ENCODE results near the gene ERICH6B.

The ERICH6B gene

DNA sequence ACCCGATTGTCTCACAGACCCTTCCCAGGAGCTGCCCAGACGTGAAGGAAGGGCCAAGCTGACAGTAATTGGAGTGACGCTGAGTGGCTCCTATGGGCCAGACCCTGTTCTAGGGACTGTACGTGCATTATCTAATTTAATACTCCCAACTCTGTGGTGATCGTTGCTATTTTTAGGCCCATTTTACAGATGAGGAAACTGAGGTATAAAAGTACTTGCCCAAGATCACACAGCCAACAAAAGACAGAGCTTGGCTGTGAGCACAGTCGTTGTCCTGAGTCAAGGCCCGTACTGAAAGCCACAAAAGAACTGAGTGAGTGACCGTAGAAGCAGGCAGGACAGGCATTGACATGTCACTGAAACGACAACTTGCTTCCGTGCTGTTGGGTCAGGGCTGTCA, 74.7 kb downstream of the ERICH6B start (continued):
- TF ChIP-seq, protein P1, sequence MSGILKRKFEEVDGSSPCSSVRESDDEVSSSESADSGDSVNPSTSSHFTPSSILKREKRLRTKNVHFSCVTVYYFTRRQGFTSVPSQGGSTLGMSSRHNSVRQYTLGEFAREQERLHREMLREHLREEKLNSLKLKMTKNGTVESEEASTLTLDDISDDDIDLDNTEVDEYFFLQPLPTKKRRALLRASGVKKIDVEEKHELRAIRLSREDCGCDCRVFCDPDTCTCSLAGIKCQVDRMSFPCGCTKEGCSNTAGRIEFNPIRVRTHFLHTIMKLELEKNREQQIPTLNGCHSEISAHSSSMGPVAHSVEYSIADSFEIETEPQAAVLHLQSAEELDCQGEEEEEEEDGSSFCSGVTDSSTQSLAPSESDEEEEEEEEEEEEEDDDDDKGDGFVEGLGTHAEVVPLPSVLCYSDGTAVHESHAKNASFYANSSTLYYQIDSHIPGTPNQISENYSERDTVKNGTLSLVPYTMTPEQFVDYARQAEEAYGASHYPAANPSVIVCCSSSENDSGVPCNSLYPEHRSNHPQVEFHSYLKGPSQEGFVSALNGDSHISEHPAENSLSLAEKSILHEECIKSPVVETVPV (CRISPR knock-in tag; IDR thresholded peaks at IDR 0.05), result no peak
- TF ChIP-seq ZC3H10 (CRISPR knock-in tag; IDR thresholded peaks at IDR 0.05) (no peak), ZFP3 (CRISPR knock-in tag; IDR thresholded peaks at IDR 0.05) (no peak)

DNA sequence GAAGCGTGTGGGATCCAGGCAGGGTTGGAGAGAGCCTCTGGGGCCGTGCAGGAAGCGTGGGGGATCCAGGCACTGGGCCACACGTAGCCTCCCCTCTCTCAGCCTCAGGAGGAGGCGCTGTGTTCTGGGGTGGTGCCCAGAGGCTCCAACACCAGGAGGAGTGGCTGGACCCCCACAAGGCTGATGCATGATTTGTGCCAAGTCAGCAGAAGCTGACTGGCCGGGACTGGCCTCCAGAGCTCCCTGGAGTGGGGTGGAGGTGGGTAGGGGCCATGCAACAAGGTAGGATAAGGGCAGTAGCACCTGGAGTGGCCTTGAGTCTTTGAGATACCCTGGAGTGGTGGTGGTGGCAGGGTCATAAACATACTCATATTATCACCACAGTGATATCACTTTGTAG, 75.3 kb downstream of the ERICH6B start:
- no peak for TF ChIP-seq ESRRG (CRISPR knock-in tag; IDR thresholded peaks at IDR 0.05)
- TF ChIP-seq ZC3H10 (CRISPR knock-in tag; IDR thresholded peaks at IDR 0.05), result no peak
- TF ChIP-seq, protein P2, sequence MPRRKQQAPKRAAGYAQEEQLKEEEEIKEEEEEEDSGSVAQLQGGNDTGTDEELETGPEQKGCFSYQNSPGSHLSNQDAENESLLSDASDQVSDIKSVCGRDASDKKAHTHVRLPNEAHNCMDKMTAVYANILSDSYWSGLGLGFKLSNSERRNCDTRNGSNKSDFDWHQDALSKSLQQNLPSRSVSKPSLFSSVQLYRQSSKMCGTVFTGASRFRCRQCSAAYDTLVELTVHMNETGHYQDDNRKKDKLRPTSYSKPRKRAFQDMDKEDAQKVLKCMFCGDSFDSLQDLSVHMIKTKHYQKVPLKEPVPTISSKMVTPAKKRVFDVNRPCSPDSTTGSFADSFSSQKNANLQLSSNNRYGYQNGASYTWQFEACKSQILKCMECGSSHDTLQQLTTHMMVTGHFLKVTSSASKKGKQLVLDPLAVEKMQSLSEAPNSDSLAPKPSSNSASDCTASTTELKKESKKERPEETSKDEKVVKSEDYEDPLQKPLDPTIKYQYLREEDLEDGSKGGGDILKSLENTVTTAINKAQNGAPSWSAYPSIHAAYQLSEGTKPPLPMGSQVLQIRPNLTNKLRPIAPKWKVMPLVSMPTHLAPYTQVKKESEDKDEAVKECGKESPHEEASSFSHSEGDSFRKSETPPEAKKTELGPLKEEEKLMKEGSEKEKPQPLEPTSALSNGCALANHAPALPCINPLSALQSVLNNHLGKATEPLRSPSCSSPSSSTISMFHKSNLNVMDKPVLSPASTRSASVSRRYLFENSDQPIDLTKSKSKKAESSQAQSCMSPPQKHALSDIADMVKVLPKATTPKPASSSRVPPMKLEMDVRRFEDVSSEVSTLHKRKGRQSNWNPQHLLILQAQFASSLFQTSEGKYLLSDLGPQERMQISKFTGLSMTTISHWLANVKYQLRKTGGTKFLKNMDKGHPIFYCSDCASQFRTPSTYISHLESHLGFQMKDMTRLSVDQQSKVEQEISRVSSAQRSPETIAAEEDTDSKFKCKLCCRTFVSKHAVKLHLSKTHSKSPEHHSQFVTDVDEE (CRISPR knock-in tag; IDR thresholded peaks at IDR 0.05), result no peak
- TF ChIP-seq ZFP30 (CRISPR knock-in tag; IDR thresholded peaks at IDR 0.05), result no peak
- no peak for TF ChIP-seq ZFP3 (CRISPR knock-in tag; IDR thresholded peaks at IDR 0.05)
- no peak for TF ChIP-seq ZNF8 (CRISPR knock-in tag; IDR thresholded peaks at IDR 0.05)
- TF ChIP-seq CSDC2 (CRISPR knock-in tag; IDR thresholded peaks at IDR 0.05), result no peak
- TF ChIP-seq, protein P3, sequence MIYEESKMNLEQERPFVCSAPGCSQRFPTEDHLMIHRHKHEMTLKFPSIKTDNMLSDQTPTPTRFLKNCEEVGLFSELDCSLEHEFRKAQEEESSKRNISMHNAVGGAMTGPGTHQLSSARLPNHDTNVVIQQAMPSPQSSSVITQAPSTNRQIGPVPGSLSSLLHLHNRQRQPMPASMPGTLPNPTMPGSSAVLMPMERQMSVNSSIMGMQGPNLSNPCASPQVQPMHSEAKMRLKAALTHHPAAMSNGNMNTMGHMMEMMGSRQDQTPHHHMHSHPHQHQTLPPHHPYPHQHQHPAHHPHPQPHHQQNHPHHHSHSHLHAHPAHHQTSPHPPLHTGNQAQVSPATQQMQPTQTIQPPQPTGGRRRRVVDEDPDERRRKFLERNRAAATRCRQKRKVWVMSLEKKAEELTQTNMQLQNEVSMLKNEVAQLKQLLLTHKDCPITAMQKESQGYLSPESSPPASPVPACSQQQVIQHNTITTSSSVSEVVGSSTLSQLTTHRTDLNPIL (CRISPR knock-in tag; IDR thresholded peaks at IDR 0.05; ENCODE audit: low read depth), result no peak
- no peak for TF ChIP-seq OSR1 (CRISPR knock-in tag; IDR thresholded peaks at IDR 0.05)
- no peak for TF ChIP-seq ISL1 (CRISPR knock-in tag; IDR thresholded peaks at IDR 0.05)
- TF ChIP-seq, protein P4, sequence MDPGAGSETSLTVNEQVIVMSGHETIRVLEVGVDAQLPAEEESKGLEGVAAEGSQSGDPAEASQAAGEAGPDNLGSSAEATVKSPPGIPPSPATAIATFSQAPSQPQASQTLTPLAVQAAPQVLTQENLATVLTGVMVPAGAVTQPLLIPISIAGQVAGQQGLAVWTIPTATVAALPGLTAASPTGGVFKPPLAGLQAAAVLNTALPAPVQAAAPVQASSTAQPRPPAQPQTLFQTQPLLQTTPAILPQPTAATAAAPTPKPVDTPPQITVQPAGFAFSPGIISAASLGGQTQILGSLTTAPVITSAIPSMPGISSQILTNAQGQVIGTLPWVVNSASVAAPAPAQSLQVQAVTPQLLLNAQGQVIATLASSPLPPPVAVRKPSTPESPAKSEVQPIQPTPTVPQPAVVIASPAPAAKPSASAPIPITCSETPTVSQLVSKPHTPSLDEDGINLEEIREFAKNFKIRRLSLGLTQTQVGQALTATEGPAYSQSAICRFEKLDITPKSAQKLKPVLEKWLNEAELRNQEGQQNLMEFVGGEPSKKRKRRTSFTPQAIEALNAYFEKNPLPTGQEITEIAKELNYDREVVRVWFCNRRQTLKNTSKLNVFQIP (CRISPR knock-in tag; IDR thresholded peaks at IDR 0.05; ENCODE audit: borderline replicate concordance, low read depth), result no peak
- TF ChIP-seq, protein P1 (CRISPR knock-in tag; IDR thresholded peaks at IDR 0.05), result no peak
- no peak for TF ChIP-seq TOX (CRISPR knock-in tag; IDR thresholded peaks at IDR 0.05; ENCODE audit: borderline replicate concordance)
- TF ChIP-seq, protein P5, sequence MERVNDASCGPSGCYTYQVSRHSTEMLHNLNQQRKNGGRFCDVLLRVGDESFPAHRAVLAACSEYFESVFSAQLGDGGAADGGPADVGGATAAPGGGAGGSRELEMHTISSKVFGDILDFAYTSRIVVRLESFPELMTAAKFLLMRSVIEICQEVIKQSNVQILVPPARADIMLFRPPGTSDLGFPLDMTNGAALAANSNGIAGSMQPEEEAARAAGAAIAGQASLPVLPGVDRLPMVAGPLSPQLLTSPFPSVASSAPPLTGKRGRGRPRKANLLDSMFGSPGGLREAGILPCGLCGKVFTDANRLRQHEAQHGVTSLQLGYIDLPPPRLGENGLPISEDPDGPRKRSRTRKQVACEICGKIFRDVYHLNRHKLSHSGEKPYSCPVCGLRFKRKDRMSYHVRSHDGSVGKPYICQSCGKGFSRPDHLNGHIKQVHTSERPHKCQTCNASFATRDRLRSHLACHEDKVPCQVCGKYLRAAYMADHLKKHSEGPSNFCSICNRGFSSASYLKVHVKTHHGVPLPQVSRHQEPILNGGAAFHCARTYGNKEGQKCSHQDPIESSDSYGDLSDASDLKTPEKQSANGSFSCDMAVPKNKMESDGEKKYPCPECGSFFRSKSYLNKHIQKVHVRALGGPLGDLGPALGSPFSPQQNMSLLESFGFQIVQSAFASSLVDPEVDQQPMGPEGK (CRISPR knock-in tag; IDR thresholded peaks at IDR 0.05; ENCODE audit: borderline replicate concordance), result no peak
- no peak for ATAC-seq

DNA sequence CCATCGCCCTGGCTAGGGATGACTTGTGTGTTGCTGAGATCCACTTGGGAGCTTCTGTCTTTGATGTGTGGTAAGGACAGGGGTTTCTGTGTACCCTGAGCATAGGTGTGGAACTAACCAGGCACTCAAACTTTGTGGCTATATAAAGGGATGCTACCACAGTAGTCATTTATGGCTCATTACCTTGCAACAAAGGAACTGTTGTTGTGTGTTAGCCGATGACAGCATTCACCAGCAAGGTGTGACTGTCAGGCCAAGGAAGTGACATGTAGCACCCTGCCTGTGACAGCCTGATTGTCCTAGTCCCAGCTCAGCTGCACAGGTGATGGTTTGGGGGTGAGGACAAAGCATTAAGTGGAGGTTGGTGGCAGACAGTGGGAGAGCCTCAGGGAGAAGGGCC, 77.2 kb downstream of the ERICH6B start:
- ATAC-seq, result no peak; the same call in 2 of the 3 replicates
- TF ChIP-seq TCF4 (CRISPR knock-in tag; IDR thresholded peaks at IDR 0.05; ENCODE audit: borderline replicate concordance), result no peak
- no peak for TF ChIP-seq CSDC2 (CRISPR knock-in tag; IDR thresholded peaks at IDR 0.05)
- TF ChIP-seq, protein P1 (CRISPR knock-in tag; IDR thresholded peaks at IDR 0.05), result no peak
- TF ChIP-seq, protein P3 (CRISPR knock-in tag; IDR thresholded peaks at IDR 0.05; ENCODE audit: low read depth), result no peak
- TF ChIP-seq, protein P5 (CRISPR knock-in tag; IDR thresholded peaks at IDR 0.05; ENCODE audit: borderline replicate concordance), result no peak
- TF ChIP-seq OSR1 (CRISPR knock-in tag; IDR thresholded peaks at IDR 0.05), result no peak
- TF ChIP-seq PPARA (CRISPR knock-in tag; IDR thresholded peaks at IDR 0.05; ENCODE audit: borderline replicate concordance), result no peak
- TF ChIP-seq TOX (CRISPR knock-in tag; IDR thresholded peaks at IDR 0.05; ENCODE audit: borderline replicate concordance), result no peak
- TF ChIP-seq ZNF565 (CRISPR knock-in tag; conservative IDR thresholded peaks at IDR 0.05; ENCODE audit: low read depth), result no peak
- TF ChIP-seq ZNF70 (CRISPR knock-in tag; IDR thresholded peaks at IDR 0.05), result no peak
- TF ChIP-seq ZFP3 (CRISPR knock-in tag; IDR thresholded peaks at IDR 0.05), result no peak
- no peak for TF ChIP-seq ZFP30 (CRISPR knock-in tag; IDR thresholded peaks at IDR 0.05)
- TF ChIP-seq ZC3H10 (CRISPR knock-in tag; IDR thresholded peaks at IDR 0.05), result no peak
- no peak for TF ChIP-seq BACH2 (CRISPR knock-in tag; IDR thresholded peaks at IDR 0.05; ENCODE audit: borderline replicate concordance)
- TF ChIP-seq GLIS3 (CRISPR knock-in tag; IDR thresholded peaks at IDR 0.05), result no peak
- TF ChIP-seq ZNF8 (CRISPR knock-in tag; IDR thresholded peaks at IDR 0.05), result no peak
- TF ChIP-seq ESRRG (CRISPR knock-in tag; IDR thresholded peaks at IDR 0.05), result no peak

All from SK-N-SH treated with all-trans-retinoic acid at 6 μM for 48 hours (cell line).